CD4-positive, alpha-beta T cell treated with Interleukin-2 at 100 ng/mL for 4 hours (primary cell): ENCODE results near the gene PRR14L.
A peak's percentile ranks its signal among the peaks of the same experiment; 100 is the strongest.
"Not testable (repeated sequence)": the region's sequence is repeated elsewhere in the genome, so short reads cannot be mapped to it uniquely, and the experiment has no call there.

ENCODE experiments used
- DNase-seq: peaks from one replicate; pipeline ENCODE4 v3.0.0-alpha.2; 2020; ENCODE audit warnings: low spot score

The PRR14L gene

GRCh38 chr22:31740314-31740713 lies 9.6 kb downstream of the PRR14L start:
- DNase-seq = not testable (repeated sequence)

GRCh38 chr22:31739795-31740201 lies 10.1 kb downstream of the PRR14L start:
- DNase-seq = no peak

DNA sequence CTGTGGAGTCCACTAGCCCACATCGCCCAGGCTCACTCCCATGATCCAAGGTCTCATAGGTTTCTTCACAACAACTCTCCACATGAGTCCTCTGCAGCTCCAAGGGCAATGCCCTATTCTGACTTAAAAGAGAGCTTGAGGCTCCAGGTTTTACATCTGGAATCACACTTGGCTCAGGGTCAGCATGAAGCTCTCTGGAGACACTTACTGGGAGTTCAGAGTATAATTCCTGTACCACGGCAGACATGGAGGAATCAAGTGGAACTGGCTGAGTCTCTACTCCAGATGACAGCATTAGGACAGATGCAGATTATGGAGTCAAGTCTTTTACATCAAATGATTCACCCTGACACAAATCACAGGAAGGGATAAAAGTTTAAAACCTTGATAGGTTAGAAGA lies 11.4 kb downstream of the PRR14L start:
- DNase-seq = no peak

- DNase-seq = no peak
Observed at GRCh38 chr22:31737932-31738331, 12.0 kb downstream of the PRR14L start.

DNA sequence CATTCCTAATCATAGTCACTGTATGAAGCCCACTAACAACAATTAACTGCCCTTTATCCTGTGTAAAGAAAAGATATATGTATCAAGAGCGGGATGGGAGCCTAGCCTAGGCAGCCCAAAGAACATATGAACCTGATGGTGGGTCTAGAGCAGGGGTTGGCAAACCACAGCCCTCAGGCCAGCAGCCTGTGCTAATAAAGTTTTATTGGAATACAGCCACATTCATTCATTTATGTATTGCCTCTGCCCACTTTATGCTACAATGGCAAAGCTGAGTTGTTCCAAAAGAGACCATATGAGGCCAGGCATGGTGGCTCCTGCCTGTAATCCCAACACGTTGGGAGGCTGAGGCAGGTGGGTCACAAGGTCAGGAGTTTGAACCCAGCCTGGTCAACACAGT lies 13.5 kb downstream of the PRR14L start:
- DNase-seq = no peak

- DNase-seq = no peak
Observed at GRCh38 chr22:31734512-31734911, 15.4 kb downstream of the PRR14L start.

DNA sequence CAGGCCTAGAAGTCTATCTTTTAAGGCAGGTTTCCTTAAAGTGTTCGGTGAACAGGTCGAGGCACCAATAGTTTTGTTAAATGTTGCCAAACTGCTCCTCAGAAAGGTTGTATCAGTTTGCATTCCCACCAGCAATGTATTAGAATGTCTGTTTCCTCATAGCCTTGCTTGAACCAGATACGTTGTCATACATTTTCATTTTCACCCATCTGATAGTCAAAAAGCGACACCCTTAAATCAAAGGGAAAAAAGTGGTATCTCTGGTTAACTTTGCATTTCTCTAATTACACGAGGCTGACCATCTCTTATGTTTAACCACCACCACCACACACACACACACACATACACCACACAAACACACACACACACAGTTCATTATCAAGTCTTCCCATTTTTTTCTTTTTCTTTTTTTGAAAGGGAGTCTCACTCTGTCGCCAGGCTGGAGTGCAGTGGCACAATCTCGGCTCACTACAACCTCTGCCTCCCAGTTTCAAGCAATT lies 16.3 kb downstream of the PRR14L start:
- DNase-seq = no peak

GRCh38 chr22:31732089-31732829 lies 17.7 kb downstream of the PRR14L start:
- no peak for DNase-seq

DNA sequence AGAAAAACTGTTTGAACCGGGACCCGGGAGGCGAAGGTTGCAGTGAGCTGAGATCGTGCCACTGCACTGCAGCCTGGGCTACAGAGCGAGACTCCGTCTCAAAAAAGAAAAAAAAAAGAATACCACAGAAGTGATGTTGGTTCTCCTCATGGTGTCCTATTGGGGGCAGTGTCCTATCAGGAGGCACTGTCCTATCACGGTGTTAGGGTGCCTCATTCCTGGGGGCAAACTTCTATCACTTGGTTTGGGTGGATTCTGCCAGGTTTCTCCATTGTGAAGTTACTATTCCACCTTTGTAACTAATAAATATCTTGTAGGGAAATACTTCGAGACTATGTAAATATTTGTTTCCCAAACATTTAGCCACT lies 19.6 kb downstream of the PRR14L start:
- DNase-seq = no peak

DNA sequence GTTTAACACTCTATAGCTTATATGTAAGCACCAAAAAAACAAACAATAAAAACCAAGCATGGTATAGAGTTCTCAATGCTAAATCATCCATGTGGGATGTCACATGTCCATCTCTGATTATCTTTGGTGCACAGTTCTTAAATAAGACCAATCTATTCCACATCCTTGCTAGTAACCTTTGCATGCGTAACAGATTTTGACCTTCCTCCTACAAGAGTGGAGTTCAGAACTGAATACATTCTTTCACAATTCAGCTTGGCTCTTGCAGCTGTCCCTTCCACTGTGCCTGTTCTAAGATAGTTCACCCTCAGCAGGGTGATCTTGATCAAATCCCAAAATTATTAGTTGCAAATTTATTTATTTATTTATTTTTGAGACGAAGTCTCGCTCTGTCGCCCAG lies 21.1 kb downstream of the PRR14L start:
- DNase-seq = no peak

- no peak for DNase-seq
Observed at GRCh38 chr22:31726692-31727091, 23.2 kb downstream of the PRR14L start.

- no peak for DNase-seq
Observed at GRCh38 chr22:31723723-31724122, 26.2 kb downstream of the PRR14L start.

- DNase-seq = no peak
Observed at GRCh38 chr22:31719850-31720471, 30.0 kb downstream of the PRR14L start.

DNA sequence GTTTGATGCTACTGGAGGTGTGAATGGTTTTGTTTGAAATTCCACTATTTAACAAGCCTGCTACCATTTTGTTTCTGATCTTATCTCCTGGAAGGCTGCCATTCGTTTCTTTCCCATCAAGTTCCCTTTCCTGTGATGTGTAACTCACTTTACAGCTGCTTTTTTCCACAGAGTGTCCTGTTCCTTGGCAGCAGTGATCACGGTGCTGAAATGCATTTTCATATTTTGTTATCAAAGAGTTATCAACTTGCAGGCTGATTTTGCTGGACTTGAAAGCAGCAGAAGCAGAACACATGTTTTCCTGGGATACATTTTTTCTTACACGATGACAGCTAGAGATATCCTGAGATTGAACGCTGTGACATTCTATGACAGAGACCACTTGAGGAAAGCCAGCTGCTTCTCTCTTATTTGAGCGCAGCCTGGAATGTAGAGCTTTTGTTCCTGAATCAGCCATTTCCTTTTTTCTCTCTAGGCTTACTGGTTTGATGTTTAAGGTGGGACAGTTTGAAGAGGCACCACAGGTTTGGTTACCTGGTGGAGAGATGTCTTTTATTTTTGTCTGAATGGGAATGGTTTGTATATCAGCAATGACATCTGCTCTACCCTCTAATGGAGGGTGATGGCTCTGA lies 34.7 kb downstream of the PRR14L start:
- no peak for DNase-seq

DNA sequence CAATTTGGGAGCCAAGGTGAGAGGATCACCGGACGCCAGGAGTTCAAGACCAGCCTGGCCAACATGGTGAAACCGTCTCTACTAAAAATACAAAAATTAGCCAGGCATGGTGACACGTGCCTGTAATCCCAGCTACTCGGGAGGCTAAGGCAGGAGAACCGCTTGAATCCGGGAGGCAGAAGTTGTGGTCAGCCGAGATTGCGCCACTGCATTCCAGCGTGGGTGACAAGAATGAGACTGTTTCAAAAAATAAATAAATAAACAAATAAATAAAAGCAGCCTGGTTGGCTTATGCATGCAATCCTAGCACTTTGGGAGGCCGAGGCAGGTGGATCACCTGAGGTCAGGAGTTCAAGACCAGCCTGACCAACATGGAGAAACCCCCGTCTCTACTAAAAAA lies 38.7 kb downstream of the PRR14L start:
- not testable (repeated sequence) for DNase-seq

- no peak for DNase-seq
Observed at GRCh38 chr22:31707519-31707918, 42.4 kb downstream of the PRR14L start.

DNA sequence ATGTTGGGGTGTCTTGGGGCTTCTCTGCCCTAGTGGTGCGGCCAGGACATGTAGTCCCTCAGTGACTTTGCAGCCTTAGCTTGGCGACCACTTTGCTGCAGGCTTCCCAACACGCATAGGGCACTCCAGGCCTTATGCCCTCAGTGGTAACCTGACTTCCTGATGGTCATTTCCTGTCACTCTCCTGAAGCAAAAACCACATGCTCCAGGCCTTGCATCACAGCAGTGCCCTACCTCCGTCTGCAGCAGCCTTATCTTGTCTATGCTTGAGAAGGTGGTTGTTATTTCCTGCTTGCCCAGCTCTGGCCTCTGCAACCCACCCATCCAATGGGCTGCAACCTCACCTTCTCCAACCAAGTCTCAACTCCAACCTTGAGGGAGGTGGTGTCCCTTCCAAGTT lies 54.5 kb downstream of the PRR14L start:
- DNase-seq = no peak

GRCh38 chr22:31694046-31694445 lies 55.9 kb downstream of the PRR14L start:
- DNase-seq = not testable (repeated sequence)

DNA sequence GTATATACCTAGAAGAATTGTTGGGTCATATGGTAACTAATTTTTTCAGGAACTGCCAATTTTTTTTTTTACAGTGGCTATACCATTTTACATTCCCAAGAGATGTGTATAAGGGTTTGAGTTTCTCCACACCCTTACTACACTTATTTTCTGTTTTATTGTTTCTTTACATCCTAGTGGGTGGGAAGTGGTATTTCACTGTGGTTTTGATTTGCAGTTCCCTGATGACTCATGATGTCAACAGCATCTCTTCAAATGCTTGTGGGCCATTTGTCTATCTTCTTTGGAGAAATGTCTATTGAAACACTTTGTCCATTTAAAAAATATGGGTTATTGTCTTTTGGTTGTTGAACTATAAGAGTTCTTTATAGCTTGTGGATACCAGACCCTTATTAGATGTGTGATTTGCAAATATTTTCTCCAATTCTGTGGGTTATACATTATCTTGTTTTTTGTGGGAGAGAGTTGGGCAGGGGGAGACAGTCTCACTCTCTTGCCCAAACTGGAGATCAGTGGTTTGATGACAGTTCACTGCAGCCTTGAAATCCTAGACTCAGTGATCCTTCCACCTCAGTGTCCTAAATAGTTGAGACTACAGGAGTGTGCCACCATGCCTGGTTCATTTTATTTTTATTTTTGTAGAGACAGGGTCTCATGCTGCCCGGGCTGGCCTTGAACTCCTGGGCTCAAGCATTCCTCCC lies 57.6 kb downstream of the PRR14L start:
- peak; percentile 48 for DNase-seq

- no peak for DNase-seq
Observed at GRCh38 chr22:31691408-31691807, 58.5 kb downstream of the PRR14L start.

DNA sequence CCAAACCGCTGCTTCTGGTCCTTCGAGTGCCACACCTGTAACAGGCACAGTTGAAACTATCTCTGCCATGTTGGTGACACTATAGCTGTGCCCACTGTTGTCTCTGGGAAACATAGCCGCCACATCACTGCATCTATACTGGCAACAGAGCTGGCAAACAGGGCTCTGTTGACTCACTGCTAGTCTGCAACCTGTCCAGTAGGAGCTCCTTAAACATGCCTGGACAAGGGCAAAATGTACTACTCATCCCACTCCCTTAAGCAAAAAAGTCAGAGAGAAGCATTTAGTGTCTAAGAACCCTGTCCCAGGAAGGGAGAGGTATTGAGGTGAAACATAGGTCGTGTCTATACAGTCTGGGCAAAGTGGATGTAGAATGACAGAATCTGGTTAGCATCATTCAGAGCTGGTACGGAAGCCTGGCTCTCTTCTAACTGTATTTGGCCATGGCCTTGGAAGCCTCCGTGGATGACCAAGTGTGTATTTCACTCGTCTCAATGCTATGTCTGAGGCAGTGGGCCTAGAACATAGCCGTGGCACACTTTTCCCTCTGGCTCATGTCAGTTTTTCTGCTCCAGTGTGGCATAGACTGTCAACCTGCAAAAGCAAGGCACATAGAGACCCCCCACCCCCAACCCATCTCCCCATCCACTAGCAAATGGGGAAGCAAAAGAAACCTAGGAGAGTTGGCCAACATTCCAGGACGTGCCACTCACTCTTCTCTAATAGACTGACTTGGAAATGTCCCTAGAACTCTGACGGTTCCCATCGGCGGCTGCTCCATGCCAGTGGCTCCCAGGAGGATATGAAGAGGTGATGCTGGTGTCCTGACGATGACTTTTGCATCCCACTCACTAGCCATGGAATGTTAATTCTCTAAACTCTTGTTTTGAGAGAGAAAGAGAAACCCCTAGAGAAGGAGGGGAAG lies 66.5 kb downstream of the PRR14L start:
- no peak for DNase-seq

DNA sequence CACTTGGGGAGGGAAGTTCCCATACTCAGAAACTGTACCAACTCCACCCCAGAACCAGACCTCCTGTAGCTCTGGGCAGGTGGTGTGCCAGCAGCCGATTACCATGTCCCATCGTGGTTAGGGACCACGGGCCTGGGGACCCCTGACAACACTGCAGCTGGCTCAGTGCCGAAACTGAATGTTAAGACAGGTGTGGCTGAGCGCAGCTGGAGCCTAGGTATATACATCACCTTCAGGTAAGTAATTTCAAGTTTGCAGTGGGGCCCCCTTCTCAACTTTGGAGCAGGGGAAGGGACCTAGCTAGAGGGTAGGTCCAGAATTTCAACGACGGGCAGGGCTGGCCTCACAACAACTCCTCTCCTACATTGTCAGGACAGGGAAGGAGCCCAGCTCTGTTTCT lies 67.2 kb downstream of the PRR14L start:
- no peak for DNase-seq
